SK-N-DZ (cell line): ENCODE measurements around the gene GP1BA.

Experiments used
- DNase-seq: peaks from one replicate; pipeline ENCODE4 v3.0.0-alpha.2; 2015; ENCODE audit warnings: low spot score

GP1BA gene

DNA sequence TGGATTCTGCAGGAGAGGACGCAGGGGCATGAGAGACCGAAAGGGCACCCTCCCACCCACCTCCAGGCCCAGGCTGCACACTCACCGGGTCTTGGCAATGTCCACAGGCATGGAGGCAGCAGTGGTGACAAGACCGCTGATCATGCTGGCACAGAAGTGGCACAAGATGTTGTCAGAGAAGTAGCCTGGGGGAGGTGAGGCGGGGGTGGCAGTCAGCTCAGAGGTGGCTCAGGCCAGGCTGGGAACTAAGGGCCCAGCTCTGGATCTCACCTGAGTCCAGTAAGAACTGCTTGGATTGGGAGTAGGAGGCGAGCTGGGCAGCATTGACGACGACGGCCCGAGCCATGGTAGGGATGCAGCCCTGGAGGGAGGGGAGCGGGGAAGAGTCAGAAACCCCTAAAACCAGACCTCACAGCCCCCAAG lies 6.0 kb downstream of the GP1BA start:
- no peak for DNase-seq

DNA sequence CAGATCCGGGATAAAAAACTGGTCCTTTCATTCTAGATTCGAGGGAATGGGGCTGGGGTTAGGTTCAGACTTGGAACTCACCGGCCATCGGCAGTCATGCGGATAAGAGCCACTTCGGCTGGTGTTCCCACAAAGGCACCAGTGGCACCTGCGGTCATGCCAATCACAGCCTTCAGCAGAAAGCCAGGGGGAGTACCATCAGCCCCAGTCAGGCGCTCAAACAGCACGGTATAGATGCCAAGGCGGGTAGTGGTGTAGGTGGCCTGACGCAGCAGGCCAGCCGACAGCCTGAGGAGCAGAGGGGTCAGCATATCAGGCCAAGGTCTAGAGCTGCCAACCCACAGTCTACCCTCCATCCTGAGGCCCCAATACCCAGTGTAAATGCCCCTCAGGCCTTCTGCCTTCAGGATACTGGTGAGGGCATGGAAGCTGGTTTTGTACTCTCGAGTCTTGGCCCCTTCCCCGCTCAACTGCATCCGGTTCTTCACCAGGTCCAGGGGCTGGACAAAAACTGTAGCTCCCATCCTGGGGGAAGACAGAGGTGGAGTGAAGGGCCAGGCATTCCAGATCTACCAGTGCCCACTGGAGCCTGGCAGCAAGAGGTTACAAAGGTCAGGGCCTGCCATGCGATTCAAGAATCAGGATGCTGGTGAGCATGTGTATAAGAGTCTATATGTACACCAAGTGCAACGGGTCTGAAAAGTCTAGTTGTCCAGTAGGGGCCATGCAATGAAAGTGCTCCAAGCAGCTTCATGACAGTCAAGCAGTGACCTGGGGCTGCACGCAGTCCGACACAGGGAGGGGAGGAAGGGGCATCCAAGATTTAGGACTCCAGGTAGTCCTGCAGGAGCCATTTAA lies 6.8 kb downstream of the GP1BA start:
- no peak for DNase-seq

DNA sequence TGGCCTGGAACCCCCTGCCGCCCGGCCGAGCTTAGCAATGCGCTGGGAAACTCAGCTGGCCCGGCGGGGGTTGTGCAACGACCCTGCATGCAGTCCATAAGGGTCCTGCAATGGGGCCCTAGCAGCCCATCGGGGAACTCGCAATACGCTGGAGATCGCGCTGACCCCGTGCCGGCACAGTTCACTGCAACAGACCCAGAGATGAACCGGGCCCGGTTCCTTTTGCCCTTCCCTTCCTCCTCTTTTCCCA lies 7.4 kb downstream of the GP1BA start:
- no peak for DNase-seq

DNA sequence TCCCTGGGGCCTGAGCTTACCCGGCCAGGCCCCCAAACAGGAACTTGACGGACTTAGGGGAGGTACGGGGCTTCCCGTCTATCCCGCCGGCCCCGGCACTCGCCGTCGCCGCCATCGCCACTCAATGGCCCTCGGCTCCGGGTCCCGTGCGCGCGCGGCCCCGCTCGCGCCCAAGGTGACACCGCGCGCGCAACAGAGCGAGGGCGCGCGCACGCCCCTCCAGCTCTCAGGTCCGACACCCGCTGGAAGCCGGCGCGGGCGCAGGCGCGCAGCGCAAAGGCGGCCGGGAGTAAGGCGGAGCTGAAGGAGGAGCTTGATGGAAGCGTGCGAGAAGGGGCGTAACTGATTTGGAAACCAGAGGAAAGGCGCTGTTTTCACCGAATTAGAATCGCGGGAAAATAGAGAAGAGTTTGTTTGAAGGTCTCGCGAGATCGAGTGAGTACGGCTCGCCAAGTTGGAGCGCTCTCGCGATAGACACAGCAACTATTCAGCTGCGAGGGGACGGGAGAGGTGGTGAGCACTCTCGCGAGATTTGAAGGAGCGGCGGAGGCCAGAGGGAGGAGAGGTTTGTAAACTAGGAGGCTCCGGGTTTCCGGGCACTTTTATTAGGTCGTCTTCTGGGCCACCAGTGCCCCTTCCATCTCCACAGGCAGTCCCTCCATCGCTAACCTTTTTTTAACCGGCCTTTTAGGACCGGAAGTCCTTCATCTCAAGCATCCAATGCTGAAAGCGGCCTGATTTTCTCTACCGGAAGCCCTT lies 7.9 kb downstream of the GP1BA start, which contains the start of the genes RNF167 and SLC25A11:
RNF167 (plus strand) TSS at position 473 of the 759 bp plus-strand sequence. CDS start 642 bp downstream, outside the sequence.
SLC25A11 (minus strand) TSS at position 251 of the 759 bp plus-strand sequence; CDS start at position 115, 136 bp downstream.
- DNase-seq: peak; percentile 100

DNA sequence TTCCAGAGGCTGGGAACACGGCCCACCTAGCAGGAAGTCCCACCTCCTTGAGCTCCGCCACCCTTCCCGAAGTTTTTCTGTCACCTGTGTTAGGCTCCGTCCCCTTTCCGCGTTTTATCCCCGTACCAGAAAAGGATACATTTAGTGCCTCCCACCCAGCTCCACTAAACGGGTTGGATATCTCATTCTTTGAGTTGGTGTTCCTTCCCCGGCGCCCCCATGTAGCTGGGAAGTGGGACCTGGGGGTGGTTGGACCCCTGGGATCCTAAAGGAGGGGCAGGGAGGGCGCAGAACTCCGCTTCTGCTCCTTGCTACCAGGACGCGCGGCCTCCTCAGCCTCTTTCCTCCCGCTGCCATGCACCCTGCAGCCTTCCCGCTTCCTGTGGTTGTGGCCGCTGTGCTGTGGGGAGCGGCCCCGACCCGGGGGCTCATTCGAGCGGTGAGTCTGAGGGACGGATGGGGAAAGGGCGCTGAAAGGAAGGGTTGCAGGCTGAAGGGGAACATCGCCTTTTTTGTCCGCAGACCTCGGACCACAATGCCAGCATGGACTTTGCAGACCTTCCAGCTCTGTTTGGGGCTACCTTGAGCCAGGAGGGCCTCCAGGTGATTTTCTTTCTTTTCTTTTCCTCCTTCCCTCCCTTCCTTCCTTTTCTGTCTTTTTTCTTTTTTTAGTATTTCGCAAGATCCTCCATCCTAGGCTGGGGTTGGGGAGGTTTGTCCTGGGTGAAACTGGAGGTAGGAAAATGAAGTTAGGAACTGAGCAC lies 8.7 kb downstream of the GP1BA start:
- no peak for DNase-seq

DNA sequence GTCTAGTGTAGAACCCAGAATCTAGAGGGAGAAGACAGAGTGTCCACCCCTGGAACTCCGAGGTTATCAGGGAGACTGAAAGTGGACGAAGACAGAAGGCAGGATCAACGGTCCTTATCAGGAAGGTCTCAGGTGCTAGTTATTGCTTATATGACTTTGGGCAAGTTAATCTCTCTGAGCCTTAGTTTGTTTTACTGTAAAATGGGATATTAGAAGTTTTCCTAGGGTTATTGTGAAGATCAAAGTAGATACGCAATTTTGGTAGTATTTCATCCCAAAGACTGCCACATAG lies 9.2 kb downstream of the GP1BA start:
- no peak for DNase-seq

DNA sequence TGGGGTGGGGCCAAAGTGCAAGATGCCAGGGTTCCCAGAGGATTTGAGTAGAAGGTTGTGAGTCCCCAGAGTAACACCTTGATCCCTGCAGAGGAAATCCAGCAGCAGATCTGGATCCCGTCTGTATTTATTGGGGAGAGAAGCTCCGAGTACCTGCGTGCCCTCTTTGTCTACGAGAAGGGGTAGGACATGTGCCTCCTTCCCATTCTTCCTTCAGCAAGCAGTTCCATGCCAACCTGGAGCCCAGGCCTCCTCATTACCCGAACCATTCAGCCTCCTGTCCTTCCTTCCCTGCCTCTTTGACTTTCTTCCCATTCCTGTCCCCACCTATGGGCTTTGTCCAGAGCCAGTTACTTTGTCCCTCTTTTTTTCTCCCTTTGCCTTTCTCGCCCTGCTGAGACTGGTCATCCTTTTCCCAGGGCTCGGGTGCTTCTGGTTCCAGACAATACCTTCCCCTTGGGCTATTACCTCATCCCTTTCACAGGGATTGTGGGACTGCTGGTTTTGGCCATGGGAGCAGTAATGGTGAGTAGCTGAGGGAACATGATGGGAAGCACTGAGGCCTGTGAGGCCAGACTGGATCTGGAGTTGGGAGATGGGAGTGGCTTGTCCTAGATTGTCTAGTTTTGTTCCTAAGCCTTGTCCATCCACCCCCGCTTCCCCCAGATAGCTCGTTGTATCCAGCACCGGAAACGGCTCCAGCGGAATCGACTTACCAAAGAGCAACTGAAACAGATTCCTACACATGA lies 10.9 kb downstream of the GP1BA start:
- DNase-seq: no peak

DNA sequence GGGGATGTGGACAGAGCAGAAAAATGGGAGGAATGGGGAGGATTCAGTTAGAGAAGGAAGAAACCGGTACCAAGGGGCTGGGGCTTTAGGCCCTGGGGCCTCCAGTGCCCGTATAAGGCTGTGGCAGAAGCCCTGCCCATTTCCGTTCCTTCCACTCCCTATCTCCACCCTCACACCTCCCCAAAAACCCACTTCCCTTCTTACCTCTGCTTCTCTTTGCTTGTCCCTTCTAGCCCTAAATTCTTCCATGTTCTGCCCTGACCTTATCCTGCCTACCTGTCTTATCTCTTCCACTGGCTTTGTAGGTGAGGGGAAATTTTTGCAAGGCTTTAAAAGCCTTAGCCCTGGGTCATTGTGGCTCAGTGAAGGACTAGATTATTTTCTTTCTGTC lies 12.1 kb downstream of the GP1BA start:
- DNase-seq: no peak

DNA sequence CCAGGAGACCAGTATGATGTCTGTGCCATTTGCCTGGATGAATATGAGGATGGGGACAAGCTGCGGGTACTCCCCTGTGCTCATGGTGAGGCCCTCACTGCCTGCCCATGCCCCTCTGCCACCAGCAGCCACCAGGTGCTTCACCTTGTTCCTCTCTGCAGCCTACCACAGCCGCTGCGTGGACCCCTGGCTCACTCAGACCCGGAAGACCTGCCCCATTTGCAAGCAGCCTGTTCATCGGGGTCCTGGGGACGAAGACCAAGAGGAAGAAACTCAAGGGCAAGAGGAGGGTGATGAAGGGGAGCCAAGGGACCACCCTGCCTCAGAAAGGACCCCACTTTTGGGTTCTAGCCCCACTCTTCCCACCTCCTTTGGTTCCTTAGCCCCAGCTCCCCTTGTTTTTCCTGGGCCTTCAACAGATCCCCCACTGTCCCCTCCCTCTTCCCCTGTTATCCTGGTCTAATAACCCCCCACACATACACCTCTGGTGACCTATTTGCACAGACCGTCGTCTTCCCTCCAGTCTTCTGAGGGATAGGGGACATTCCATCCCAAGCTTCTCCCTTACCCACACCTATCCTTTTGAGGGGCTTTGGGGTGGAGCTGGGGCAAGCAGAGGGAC lies 12.6 kb downstream of the GP1BA start:
- no peak for DNase-seq

DNA sequence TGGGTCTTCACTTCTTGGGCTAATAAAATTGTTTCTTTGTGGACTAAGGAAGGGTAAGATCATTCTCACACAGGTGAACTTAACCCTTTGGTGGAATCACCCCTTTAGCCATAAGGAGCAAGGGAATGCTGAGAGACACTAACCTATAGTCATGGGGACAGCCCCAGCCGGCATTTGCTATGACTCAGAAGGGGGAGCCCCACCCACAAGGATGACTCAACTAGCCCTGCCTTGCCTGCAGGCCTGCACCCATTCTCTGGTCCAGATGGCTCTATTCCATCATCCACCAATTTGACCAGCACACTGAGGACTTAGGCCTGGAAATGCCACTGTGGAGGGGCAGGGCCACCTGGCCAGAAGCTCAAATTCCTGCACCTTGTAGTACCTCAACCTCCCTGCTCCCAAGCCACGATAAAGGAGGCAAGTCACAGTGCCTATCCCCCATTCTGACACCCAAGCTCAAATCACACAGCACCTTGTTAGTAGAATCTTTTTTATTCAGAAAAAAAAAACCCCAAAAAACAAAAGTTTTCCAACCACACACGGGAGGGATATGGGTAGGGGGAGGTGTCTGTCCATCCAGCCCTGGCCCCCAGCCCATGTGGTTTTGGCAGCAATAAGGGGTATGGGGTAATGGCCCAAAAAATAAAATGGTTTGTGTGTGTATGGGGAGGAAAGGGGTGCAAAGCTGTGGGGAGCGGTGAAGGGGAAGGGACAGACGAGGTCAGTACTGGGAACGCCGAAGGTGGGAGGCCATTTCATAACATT lies 13.3 kb downstream of the GP1BA start:
- DNase-seq: no peak

DNA sequence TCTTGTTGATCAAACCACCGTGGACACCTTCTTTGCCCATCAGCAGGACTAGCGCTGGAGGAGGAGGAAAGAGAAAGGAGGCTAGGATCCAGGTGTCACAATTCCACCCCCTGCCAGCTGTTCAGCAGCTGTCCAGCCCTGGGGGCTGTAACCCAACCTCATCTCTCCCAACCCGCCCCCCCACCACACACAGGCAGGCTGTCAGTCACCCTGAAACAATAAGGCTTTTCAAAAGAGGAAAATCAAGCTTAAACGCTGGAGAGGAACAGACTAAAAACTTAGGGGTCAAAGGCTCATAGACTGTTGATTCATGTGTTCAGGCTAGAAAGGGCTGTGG lies 13.8 kb downstream of the GP1BA start:
- no peak for DNase-seq

DNA sequence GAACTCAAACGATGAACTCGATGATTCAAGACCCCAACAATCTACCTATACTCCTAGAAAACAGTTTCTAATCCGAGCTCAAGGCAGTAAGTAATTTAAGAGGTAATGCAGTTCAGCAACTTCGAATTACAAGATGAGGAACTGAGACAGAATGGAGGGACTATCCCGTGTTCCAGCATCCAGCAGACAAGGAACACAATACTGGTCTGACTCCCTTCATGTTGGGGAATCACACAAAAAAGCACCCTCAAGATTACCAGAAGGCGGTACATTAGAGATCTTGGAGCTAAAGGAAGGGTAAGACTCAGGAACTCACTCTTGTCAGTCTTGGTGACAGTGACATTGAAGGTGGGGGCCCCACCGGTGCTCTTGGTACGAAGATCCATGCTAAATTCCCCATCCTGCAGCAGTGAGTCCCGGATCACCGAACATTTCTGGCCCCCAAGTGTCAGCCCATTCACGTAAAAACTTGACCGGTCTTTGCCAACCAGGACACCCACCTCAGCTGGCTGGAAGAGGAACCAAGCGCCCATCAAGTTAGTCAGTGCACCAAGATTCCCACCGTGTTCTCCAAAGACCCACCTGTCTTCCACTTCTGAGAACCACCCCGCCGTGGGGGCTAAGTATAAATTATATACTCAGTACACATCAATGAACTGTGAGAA lies 14.4 kb downstream of the GP1BA start:
- no peak for DNase-seq

DNA sequence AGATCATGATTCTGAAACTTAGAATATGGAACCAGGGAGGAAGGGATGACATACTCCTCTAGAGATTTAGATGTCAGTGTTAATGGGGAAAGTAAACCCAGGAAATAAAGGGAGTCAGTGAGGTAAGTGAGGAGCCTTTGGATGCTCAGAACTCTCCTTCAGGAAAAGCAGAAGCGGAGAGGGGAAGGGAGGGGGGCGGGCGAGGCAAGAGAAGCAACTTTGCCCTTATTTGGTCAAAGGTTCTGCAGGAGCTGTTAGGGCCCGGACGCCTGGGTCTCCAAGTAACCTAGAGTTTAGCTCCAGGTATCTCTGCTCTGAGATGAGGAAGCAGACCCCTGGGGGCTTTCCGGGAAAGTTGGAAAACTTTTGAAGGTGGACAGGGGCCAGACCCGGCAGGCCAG lies 14.9 kb downstream of the GP1BA start:
- no peak for DNase-seq

DNA sequence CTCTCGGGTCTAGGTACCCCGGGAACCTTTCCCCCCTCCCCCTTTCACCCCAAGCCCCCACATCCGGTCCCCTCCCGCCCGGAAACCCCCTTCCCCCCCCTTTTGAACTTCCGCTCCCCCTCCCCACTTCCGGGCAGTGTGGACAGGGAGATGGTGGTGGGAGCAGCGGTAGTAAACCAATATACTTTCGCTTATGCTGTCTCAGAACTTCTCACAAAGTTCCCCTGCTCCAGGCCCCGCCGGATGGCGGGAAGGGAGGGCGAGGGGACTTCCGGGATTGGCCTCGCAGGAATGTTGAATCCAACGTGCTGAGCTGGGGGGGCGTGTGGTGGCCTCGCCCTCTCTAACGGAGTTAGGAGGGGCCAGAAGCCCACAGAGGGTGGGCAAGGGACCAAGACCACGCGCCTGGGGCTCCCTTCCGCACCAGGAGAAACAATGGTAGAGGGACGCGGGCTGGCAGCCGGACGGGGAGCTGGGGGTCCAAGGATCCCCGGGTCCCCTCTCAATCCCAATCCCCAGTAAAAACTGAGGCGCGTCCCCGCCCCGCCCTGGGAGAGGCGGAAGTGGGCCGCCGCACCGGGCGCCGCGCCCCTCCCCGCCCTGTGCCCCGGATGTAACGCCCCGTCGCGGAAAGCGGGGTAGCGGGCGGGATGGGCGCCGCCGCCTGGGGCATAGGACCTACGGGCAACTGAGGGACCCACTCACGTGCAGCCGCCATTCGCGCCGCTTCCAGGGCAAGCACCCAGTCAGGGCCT lies 15.5 kb downstream of the GP1BA start:
- DNase-seq: peak; percentile 64

DNA sequence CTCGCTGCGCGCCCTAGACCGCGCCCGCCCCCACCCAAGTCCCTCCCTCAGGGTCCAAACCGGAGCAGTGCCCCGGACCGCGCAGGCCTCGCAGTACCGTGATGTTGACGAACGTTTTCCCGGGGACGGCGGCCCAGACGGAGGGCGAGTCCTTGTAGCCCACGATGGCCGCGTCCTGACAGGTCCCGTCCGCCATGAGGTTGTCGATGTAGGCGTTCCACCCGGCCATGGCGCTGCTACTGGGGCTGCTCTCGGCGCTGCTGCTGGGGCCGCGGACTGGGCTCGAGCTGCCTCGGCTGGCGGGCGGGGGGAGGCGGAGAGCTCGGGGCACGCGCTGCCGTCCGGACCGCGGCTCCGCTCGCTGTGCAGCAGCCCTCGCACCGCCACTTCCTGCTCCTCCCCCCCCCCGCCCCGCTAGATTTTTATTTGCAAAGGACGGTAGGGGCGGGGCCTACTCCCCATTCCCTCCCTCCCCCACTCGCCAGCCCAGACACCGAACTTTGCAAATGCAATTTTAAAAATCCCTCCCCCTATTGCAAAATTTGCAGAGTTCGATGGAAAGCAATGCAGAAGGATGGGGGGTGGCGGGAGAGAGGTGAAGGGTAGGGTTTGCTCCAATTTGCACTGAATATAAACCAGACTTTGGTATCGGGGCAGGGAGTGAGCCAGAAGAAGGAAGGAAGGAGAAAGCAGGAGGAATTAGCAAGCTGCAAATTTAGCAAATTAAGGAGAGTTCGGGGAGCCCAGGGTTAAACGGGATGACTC lies 16.3 kb downstream of the GP1BA start, which contains the start of gene PFN1:
PFN1 (minus strand) TSS at position 365 of the 765 bp plus-strand sequence; CDS start at position 229, 136 bp downstream.
- peak; percentile 93 for DNase-seq

DNA sequence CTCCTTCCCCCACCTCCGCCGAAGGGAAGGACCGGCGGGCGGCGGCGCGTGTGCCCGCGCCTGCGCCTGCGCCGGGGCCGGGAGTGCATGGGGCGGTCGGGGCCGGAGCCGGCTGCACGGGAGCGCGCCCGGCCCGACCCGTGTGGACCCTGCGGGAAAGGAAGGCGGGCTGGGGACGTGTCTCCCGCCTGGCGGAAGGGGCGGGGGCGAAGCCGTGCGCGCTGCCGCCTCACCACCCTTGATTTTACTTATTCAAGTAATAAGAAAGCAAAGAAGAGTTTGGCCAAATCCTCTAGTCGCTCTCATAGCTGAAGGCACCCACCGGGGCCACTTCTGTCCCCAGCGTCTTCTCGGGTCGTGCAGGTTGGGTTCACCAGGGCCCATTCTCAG lies 16.8 kb downstream of the GP1BA start:
- DNase-seq: peak; percentile 89

DNA sequence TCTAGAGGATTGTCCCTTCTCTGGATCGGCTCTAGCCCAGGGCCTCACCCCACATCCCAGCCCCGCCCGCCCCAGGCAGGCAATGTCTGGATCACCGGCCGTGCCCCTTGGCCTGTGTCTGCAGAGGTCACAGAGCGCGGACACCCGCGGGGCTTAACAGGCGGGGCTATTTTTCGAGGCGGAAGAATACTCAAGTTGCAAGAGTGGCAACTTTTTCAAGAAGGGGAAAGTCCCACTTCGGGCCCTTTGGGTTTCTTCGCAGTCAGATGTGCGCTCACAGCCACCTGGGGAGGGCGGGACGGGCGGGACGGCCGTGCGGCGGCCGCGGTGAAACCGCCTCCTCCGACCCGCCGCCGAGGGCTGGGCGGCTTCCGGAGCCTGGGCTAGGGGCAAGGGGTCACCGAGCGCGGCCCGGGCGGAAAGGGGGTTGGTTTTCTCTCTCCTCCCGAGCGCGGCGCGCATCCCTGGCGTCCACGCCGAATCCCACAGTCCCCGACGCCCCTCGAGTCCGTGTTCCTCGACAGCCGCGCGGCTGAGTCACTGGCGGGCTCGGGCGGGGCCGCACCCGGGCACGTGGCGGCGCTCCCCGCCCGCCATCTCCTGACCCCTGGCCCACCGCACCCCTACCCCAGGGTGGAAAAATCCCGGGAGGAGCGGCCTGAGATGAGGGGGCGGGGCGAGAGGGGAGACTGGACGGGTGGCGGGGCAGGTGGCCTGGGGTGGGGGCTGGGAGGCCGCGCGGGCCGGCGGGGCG lies 17.4 kb downstream of the GP1BA start:
- peak; percentile 77 for DNase-seq
